Measurements from ENCODE around the gene DOP1A. TPM values are rescaled to one million over a fixed set of nuclear protein-coding genes. Genes with fewer than 3 reads are reported as not detected.

The DOP1A gene
- total RNA-seq, 1 experiment from 2014 or later: 24.4 TPM

DNA sequence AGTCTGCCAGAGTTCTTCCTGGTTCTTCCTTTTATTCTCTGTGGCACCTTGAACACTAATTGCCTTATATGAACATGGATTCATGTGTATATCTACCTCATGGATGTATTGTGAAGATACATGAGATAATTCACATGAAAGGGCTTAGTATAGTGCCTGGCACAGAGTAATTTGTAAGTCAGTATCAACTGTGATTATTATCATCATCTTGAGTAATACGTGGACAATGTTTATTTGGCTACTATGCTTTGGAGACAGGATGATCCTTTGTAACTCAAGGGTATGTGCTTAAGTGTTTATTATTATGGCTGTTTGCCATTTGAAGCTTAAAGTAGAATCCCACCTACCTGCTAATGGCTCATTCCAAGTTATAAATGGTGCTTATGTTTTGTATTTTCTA is 16.0 kb downstream of the DOP1A start:
- CTCF ChIA-PET: no interaction called here
- H3K9me3 Mint-ChIP-seq (ENCODE audit: low read depth, unreplicated experiment): no peaks in the 10 kb centered on the region
- no peaks in the 10 kb centered on the region for H3K4me1 Mint-ChIP-seq (ENCODE audit: low read depth, unreplicated experiment)
- no peak overlapping the region for H3K4me3 Mint-ChIP-seq (ENCODE audit: low read depth, unreplicated experiment)
- TF ChIP-seq, protein P1, sequence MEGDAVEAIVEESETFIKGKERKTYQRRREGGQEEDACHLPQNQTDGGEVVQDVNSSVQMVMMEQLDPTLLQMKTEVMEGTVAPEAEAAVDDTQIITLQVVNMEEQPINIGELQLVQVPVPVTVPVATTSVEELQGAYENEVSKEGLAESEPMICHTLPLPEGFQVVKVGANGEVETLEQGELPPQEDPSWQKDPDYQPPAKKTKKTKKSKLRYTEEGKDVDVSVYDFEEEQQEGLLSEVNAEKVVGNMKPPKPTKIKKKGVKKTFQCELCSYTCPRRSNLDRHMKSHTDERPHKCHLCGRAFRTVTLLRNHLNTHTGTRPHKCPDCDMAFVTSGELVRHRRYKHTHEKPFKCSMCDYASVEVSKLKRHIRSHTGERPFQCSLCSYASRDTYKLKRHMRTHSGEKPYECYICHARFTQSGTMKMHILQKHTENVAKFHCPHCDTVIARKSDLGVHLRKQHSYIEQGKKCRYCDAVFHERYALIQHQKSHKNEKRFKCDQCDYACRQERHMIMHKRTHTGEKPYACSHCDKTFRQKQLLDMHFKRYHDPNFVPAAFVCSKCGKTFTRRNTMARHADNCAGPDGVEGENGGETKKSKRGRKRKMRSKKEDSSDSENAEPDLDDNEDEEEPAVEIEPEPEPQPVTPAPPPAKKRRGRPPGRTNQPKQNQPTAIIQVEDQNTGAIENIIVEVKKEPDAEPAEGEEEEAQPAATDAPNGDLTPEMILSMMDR (IDR thresholded peaks at IDR 0.05; ENCODE audit: unreplicated experiment): no peak
- intact Hi-C loops (cut with micrococcal nuclease; ENCODE audit: unreplicated experiment): no loop called here
- no peak for DNase-seq
- BruUV-seq (replicated peaks): no TSS peak
- no peak overlapping the region for H3K27ac Mint-ChIP-seq (ENCODE audit: unreplicated experiment)
- no peaks in the 10 kb centered on the region for H3K36me3 Mint-ChIP-seq (ENCODE audit: insufficient read depth, unreplicated experiment)
- H3K27me3 Mint-ChIP-seq (ENCODE audit: unreplicated experiment): no peaks in the 10 kb centered on the region

GRCh38 chr6:83086751-83087150 is 19.3 kb downstream of the DOP1A start:
- Mint-ChIP-seq H3K4me1 (ENCODE audit: low read depth, unreplicated experiment) (no peaks in the 10 kb centered on the region), H3K27ac (ENCODE audit: unreplicated experiment) (no peak overlapping the region), H3K36me3 (ENCODE audit: insufficient read depth, unreplicated experiment) (no peaks in the 10 kb centered on the region), H3K27me3 (ENCODE audit: unreplicated experiment) (no peaks in the 10 kb centered on the region), H3K4me3 (ENCODE audit: low read depth, unreplicated experiment) (no peak overlapping the region), H3K9me3 (ENCODE audit: low read depth, unreplicated experiment) (no peaks in the 10 kb centered on the region)
- BruUV-seq (replicated peaks): no TSS peak
- DNase-seq: no peak
- CTCF ChIA-PET: no interaction called here
- TF ChIP-seq, protein P1 (IDR thresholded peaks at IDR 0.05; ENCODE audit: unreplicated experiment): no peak
- intact Hi-C loops (cut with micrococcal nuclease; ENCODE audit: unreplicated experiment): no loop called here

- H3K27me3 Mint-ChIP-seq (ENCODE audit: unreplicated experiment): no peaks in the 10 kb centered on the region
- H3K4me3 Mint-ChIP-seq (ENCODE audit: low read depth, unreplicated experiment): no peak overlapping the region
- intact Hi-C loops (cut with micrococcal nuclease; ENCODE audit: unreplicated experiment): no loop called here
- H3K9me3 Mint-ChIP-seq (ENCODE audit: low read depth, unreplicated experiment): peaks cover 2% of the 10 kb centered on the region
- CTCF ChIA-PET: no interaction called here
- H3K36me3 Mint-ChIP-seq (ENCODE audit: insufficient read depth, unreplicated experiment): no peaks in the 10 kb centered on the region
- TF ChIP-seq, protein P1 (IDR thresholded peaks at IDR 0.05; ENCODE audit: unreplicated experiment): no peak
- no peak for DNase-seq
- H3K4me1 Mint-ChIP-seq (ENCODE audit: low read depth, unreplicated experiment): no peaks in the 10 kb centered on the region
- no peak overlapping the region for H3K27ac Mint-ChIP-seq (ENCODE audit: unreplicated experiment)
- no TSS peak for BruUV-seq (replicated peaks)
Measured at GRCh38 chr6:83092756-83093399, 25.4 kb downstream of the DOP1A start.

DNA sequence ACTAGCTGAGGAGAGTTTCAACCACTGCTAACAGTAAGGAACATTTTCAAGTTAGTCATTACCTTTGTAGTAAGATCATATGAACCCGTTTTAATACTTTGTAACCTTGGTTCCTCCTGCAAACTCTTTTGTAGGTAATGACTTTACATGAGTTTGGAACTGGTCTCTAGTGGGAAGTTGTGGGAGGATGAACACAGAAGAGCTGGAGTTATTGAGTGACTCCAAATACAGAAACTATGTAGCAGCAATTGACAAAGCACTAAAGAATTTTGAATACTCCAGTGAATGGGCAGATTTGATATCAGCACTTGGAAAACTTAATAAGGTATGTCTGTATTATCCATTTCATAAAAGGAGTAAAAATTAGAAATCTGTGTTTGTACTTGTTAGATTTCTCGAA is 29.3 kb downstream of the DOP1A start:
- H3K27ac Mint-ChIP-seq (ENCODE audit: unreplicated experiment): no peak overlapping the region
- no peaks in the 10 kb centered on the region for H3K27me3 Mint-ChIP-seq (ENCODE audit: unreplicated experiment)
- CTCF ChIA-PET: interaction anchor here (0.5 kb wide), 1 partner anchor 765 kb away, joined by 6 read pairs; no protein-coding TSS in a partner anchor
- DNase-seq: no peak
- no peak overlapping the region for H3K4me3 Mint-ChIP-seq (ENCODE audit: low read depth, unreplicated experiment)
- no TSS peak for BruUV-seq (replicated peaks)
- intact Hi-C loops (cut with micrococcal nuclease; ENCODE audit: unreplicated experiment): no loop called here
- TF ChIP-seq, protein P1 (IDR thresholded peaks at IDR 0.05; ENCODE audit: unreplicated experiment): no peak
- H3K9me3 Mint-ChIP-seq (ENCODE audit: low read depth, unreplicated experiment): peaks cover 2% of the 10 kb centered on the region
- no peaks in the 10 kb centered on the region for H3K4me1 Mint-ChIP-seq (ENCODE audit: low read depth, unreplicated experiment)
- H3K36me3 Mint-ChIP-seq (ENCODE audit: insufficient read depth, unreplicated experiment): no peaks in the 10 kb centered on the region
